Panc1 (cell line): Measurements from ENCODE around the gene HMGCS2. TPM values are rescaled to one million over a fixed set of nuclear protein-coding genes. Genes with fewer than 3 reads are reported as not detected.

Experiments
- ATAC-seq: fragments of 200-7000 bp; cut with Tn5 transposase; 2 replicates; pipeline ENCODE4 v1.9.1; 2020; ENCODE audit warnings: mild to moderate bottlenecking, moderate library complexity
- BruUV-seq: library from RNA; stranded (reverse); fragments of 400-500 nt; replicated peaks from 2 replicates; lab custom pipeline; 2021; lab: Mats Ljungman, UMichigan
- CTCF ChIA-PET: fragments of 300-600 bp; sonication (Branson Sonifier 250); formaldehyde crosslinking; loops from one replicate; lab custom pipeline; 2022; ENCODE audit warnings: antibody characterized with exemption; lab: Charles Lee
- POLR2A ChIA-PET: fragments of 300-600 bp; sonication (Branson Sonifier 250); formaldehyde crosslinking; loops from one replicate; lab custom pipeline; 2022; ENCODE audit warnings: antibody characterized with exemption; lab: Charles Lee
- DNase-seq: peaks from one replicate; pipeline ENCODE4 v3.0.0-alpha.2; 2010; ENCODE audit warnings: low read depth, low spot score
- H3K27ac ChIP-seq: 2 replicates; pipeline ENCODE4 v1.5.1; 2011; ENCODE audit warnings: mild to moderate bottlenecking, low read length, inconsistent platforms
- H3K27me3 ChIP-seq: fragments of 200-500 bp; sonication (Bioruptor generic); 2 replicates; pipeline ENCODE4 v1.6.0; 2014; ENCODE audit warnings: low read length, inconsistent platforms; ENCODE audit not compliant: control insufficient read depth, insufficient read depth
- H3K36me3 ChIP-seq: fragments of 200-500 bp; sonication (Bioruptor generic); 2 replicates; pipeline ENCODE4 v1.5.1; 2014; ENCODE audit warnings: inconsistent platforms, mild to moderate bottlenecking, low read length, moderate library complexity; ENCODE audit not compliant: control insufficient read depth, insufficient read depth
- H3K4me1 ChIP-seq: 2 replicates; pipeline ENCODE4 v1.5.1; 2011; ENCODE audit warnings: inconsistent platforms, mild to moderate bottlenecking, low read length, moderate library complexity; ENCODE audit not compliant: control insufficient read depth, insufficient read depth
- H3K4me3 ChIP-seq, 2 experiments: 2 replicates each; pipeline ENCODE4 v1.5.1; 2011 to 2012; ENCODE audit warnings: low read depth in 2 of 2, low read length in 2 of 2, mild to moderate bottlenecking in 2 of 2, inconsistent platforms in 1 of 2, moderate library complexity in 1 of 2
- H3K9me3 ChIP-seq: fragments of 200-500 bp; sonication (Bioruptor generic); 2 replicates; pipeline ENCODE4 v1.5.1; 2014; ENCODE audit warnings: low read depth, mild to moderate bottlenecking, inconsistent platforms, low read length, moderate library complexity; ENCODE audit not compliant: control insufficient read depth, insufficient read depth
- POLR2AphosphoS5 ChIP-seq: IDR thresholded peaks from 2 replicates; pipeline ENCODE4 v1.6.1; 2012; ENCODE audit warnings: mild to moderate bottlenecking, low read depth, low read length, moderate library complexity
- SIN3A ChIP-seq: IDR thresholded peaks from 2 replicates; pipeline ENCODE4 v1.6.1; 2012; ENCODE audit warnings: low read depth, mild to moderate bottlenecking, low read length, moderate library complexity, borderline replicate concordance; ENCODE audit not compliant: insufficient read depth
- TCF7L2 ChIP-seq: IDR thresholded peaks from 2 replicates; pipeline ENCODE4 v1.6.1; 2011; ENCODE audit warnings: mild to moderate bottlenecking, low read depth, low read length, inconsistent platforms
- in situ Hi-C: cut with HindIII; loops from 2 replicates; pipeline ENCODE4 v1.10.0; 2016; ENCODE audit warnings: low sequenced_read_pairs, low pct_unique_long_range_greater_than_20kb
- intact Hi-C: fragments of 100-400 bp; cut with micrococcal nuclease; formaldehyde crosslinking; loops from one replicate; pipeline ENCODE4 v1.10.0; 2022; ENCODE audit not compliant: unreplicated experiment
- total RNA-seq: library from RNA; stranded (reverse); gene quantifications from one replicate; pipeline ENCODE4 v1.2.1, GENCODE V29; 2021; ENCODE audit not compliant: unreplicated experiment
- TF ChIP-seq, protein P1 (sequence below): fragments of 450-650 bp; IDR thresholded peaks from 2 replicates; pipeline ENCODE4 v1.5.1; 2017; ENCODE audit warnings: mild to moderate bottlenecking
- TF ChIP-seq, protein P2 (sequence below), 2 experiments: IDR thresholded peaks; 2 replicates each; pipeline ENCODE4 v1.6.1; 2011 to 2012; ENCODE audit warnings: low read depth in 2 of 2, control low read depth in 1 of 2, low read length in 1 of 2, mild to moderate bottlenecking in 1 of 2, moderate library complexity in 1 of 2; ENCODE audit not compliant: insufficient read depth in 1 of 2

Gene HMGCS2
- total RNA-seq, 1 experiment from 2014 or later: 0.33 TPM

DNA sequence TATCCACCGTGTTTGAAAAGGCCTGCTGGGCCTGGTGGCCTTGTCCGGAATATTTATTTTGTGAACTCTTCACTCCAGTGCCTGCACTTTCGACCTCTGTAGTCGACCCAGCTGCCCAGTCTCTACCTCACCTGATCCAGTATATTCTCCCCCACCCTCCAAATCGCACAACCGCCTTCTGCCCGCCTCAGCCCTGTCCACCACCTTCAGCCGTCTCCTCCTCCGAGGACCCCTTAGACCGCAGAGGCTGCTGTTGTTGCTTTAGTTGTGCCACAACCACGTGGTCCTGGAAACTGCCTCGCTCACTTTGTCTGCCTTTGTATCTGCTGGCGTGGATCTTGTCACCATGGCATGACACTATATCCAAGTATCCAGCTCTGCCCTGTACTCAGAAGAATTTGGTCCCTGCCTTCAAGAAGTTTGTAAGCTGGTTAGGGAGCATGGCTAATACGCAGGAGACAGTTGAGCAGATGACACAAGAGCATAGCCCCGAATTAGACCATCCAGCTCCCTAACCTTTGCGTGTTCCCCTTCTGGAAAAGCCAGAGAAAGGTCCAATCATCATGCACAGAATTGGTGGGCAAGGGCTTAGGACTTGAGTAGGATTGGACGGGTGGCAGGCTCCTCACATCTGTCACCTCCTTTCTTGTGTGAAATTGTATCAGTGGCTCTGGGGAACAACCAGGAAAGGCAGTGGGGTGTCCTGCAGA is 55.5 kb downstream of the HMGCS2 start:
- in situ Hi-C loops: no loop called here
- no peak for ATAC-seq
- intact Hi-C loops: no loop called here

DNA sequence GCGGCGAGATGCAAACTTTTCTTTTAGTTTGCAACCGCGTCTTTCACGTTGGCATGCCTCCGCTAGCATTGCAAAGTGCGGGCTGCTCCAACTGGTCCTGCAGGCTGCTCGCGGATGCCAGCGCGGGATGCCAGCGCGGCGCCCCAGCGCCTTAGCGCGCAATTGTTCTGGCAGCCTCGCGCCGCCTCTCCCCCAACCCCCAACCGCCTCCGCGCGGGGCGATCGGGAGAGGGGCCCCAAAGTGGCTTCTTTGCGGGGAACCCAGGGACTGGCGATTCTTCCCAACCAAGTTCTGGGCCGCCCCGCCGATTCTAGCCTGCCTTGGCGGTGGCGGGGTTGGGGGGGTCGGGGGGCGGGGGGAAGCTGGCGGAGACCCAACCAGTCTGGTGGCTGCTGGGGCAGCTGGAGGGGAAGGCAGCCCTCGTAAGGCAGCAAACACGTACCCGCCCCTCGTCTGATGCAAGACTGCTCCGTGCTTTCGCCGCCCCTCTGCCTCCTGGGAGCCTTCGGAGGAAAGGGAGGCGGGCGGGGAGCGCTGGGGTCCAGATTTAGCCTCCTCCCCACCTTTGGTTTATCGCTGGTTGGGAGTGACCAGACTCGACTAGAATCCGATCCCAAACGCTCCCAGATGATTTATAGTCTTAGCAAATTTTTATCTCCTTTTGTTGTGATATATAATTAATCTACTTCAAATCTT is 56.2 kb downstream of the HMGCS2 start:
- Histone ChIP-seq H3K27ac (peak overlapping the region; percentile 84), H3K27me3 (peaks cover 8% of the 10 kb centered on the region; the same call in 1 of the 2 replicates), H3K9me3 (no peaks in the 10 kb centered on the region), H3K4me1 (peaks cover 15% of the 10 kb centered on the region), H3K4me3 (peak overlapping the region; percentile 64 to 96), H3K36me3 (no peaks in the 10 kb centered on the region)
- CTCF ChIA-PET: interaction anchor here (0.6 to 1.2 kb wide), 3 partner anchors 16 to 130 kb away, joined by 3 read pairs; no protein-coding TSS in a partner anchor
- POLR2A ChIA-PET: interaction anchor here (0.5 kb wide), 1 partner anchor 29 kb away, joined by 18 read pairs; no protein-coding TSS in a partner anchor
- peak; percentile 81 for ATAC-seq
- BruUV-seq: no TSS peak
- in situ Hi-C loops (no loop called here), intact Hi-C loops (no loop called here)
- DNase-seq: no peak
- TF ChIP-seq, protein P1, sequence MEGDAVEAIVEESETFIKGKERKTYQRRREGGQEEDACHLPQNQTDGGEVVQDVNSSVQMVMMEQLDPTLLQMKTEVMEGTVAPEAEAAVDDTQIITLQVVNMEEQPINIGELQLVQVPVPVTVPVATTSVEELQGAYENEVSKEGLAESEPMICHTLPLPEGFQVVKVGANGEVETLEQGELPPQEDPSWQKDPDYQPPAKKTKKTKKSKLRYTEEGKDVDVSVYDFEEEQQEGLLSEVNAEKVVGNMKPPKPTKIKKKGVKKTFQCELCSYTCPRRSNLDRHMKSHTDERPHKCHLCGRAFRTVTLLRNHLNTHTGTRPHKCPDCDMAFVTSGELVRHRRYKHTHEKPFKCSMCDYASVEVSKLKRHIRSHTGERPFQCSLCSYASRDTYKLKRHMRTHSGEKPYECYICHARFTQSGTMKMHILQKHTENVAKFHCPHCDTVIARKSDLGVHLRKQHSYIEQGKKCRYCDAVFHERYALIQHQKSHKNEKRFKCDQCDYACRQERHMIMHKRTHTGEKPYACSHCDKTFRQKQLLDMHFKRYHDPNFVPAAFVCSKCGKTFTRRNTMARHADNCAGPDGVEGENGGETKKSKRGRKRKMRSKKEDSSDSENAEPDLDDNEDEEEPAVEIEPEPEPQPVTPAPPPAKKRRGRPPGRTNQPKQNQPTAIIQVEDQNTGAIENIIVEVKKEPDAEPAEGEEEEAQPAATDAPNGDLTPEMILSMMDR: no peak
- peak; percentile 60; the same call in 1 of the 2 replicates for TF ChIP-seq POLR2AphosphoS5

More for the DNA sequence above, 55.5 kb downstream of the HMGCS2 start:
- ChIA-PET CTCF (interaction anchor here (0.6 kb wide), 1 partner anchor 15 kb away, joined by 3 read pairs; no protein-coding TSS in a partner anchor), POLR2A (no interaction called here)
- BruUV-seq: TSS peak; percentile 76
- no peak for DNase-seq
- TF ChIP-seq, protein P1: no peak
- TF ChIP-seq SIN3A (no peak), TCF7L2 (no peak), POLR2AphosphoS5 (no peak)
- TF ChIP-seq, protein P2, sequence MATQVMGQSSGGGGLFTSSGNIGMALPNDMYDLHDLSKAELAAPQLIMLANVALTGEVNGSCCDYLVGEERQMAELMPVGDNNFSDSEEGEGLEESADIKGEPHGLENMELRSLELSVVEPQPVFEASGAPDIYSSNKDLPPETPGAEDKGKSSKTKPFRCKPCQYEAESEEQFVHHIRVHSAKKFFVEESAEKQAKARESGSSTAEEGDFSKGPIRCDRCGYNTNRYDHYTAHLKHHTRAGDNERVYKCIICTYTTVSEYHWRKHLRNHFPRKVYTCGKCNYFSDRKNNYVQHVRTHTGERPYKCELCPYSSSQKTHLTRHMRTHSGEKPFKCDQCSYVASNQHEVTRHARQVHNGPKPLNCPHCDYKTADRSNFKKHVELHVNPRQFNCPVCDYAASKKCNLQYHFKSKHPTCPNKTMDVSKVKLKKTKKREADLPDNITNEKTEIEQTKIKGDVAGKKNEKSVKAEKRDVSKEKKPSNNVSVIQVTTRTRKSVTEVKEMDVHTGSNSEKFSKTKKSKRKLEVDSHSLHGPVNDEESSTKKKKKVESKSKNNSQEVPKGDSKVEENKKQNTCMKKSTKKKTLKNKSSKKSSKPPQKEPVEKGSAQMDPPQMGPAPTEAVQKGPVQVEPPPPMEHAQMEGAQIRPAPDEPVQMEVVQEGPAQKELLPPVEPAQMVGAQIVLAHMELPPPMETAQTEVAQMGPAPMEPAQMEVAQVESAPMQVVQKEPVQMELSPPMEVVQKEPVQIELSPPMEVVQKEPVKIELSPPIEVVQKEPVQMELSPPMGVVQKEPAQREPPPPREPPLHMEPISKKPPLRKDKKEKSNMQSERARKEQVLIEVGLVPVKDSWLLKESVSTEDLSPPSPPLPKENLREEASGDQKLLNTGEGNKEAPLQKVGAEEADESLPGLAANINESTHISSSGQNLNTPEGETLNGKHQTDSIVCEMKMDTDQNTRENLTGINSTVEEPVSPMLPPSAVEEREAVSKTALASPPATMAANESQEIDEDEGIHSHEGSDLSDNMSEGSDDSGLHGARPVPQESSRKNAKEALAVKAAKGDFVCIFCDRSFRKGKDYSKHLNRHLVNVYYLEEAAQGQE (IDR thresholded peaks at IDR 0.05; ENCODE audit: insufficient read depth in 1 of 2, low read depth in 2 of 2, low read length in 1 of 2): no peak
- Histone ChIP-seq H3K9me3 (no peaks in the 10 kb centered on the region), H3K36me3 (no peaks in the 10 kb centered on the region), H3K27ac (peak overlapping the region; percentile 84), H3K4me1 (peaks cover 15% of the 10 kb centered on the region), H3K27me3 (peaks cover 8% of the 10 kb centered on the region; the same call in 1 of the 2 replicates), H3K4me3 (peak overlapping the region; percentile 64 to 96)
